HepG2 (cell line): ENCODE data around the gene GLYATL3. TPM values are rescaled to one million over a fixed set of nuclear protein-coding genes. Genes with fewer than 3 reads are reported as not detected.

Experiments used
- AKAP8 ChIP-seq: sonication (generic); formaldehyde crosslinking; IDR thresholded peaks from 2 replicates; pipeline ENCODE4 v1.5.1; 2020; ENCODE audit warnings: mild to moderate bottlenecking, missing genetic modification reagents
- CBX1 ChIP-seq: IDR thresholded peaks from one replicate; pipeline ENCODE4 v1.6.1; 2016; ENCODE audit warnings: antibody characterized with exemption, low read depth
- CEBPB ChIP-seq: IDR thresholded peaks from 2 replicates; pipeline ENCODE4 v1.6.1; 2011; ENCODE audit warnings: low read depth, low read length, improper control_type of control experiment, borderline replicate concordance
- CREM ChIP-seq, 2 experiments: sonication (generic) in 1 of 2; formaldehyde crosslinking in 1 of 2; IDR thresholded peaks; 2 replicates each; pipeline versions ENCODE4 v1.4.0 to v1.6.1; 2016 to 2020; ENCODE audit warnings: antibody characterized with exemption in 1 of 2, mild to moderate bottlenecking in 1 of 2, missing genetic modification reagents in 1 of 2
- PAX8 ChIP-seq: sonication (generic); formaldehyde crosslinking; IDR thresholded peaks from 2 replicates; pipeline ENCODE4 v1.8.0; 2022; ENCODE audit warnings: mild to moderate bottlenecking, missing genetic modification reagents, borderline replicate concordance
- POLR2G ChIP-seq: fragments of 200-400 bp; formaldehyde crosslinking; IDR thresholded peaks from 2 replicates; pipeline ENCODE4 v1.6.1; 2018; ENCODE audit warnings: mild to moderate bottlenecking, low read depth, low read length, moderate library complexity
- TARDBP ChIP-seq: sonication (generic); formaldehyde crosslinking; IDR thresholded peaks from 2 replicates; pipeline ENCODE4 v1.8.0; 2022; ENCODE audit warnings: mild to moderate bottlenecking, missing genetic modification reagents
- TSC22D2 ChIP-seq: sonication (generic); formaldehyde crosslinking; IDR thresholded peaks from 2 replicates; pipeline ENCODE4 v1.5.1; 2020; ENCODE audit warnings: missing genetic modification reagents, mild to moderate bottlenecking, borderline replicate concordance
- XRCC5 ChIP-seq: fragments of 200-400 bp; formaldehyde crosslinking; optimal IDR thresholded peaks from 2 replicates; pipeline ENCODE3; 2017; ENCODE audit warnings: mild to moderate bottlenecking, low read length
- ZBTB1 ChIP-seq: sonication (generic); formaldehyde crosslinking; IDR thresholded peaks from 2 replicates; pipeline ENCODE4 v1.4.0; 2020; ENCODE audit warnings: missing genetic modification reagents, borderline replicate concordance
- ZC3H4 ChIP-seq: sonication (generic); formaldehyde crosslinking; IDR thresholded peaks from 2 replicates; pipeline ENCODE4 v1.4.0; 2020; ENCODE audit warnings: missing genetic modification reagents, borderline replicate concordance
- ZFAT ChIP-seq: sonication (generic); formaldehyde crosslinking; conservative IDR thresholded peaks from 2 replicates; pipeline ENCODE4 v1.8.1; 2023; ENCODE audit warnings: missing genetic modification reagents, inconsistent platforms
- ZNF383 ChIP-seq: sonication (generic); formaldehyde crosslinking; IDR thresholded peaks from 2 replicates; pipeline ENCODE4 v1.4.0; 2020; ENCODE audit warnings: missing genetic modification reagents, mild to moderate bottlenecking, borderline replicate concordance
- ZNF564 ChIP-seq: sonication (generic); formaldehyde crosslinking; IDR thresholded peaks from 2 replicates; pipeline ENCODE4 v1.8.1; 2023; ENCODE audit warnings: mild to moderate bottlenecking, missing genetic modification reagents
- ZNF574 ChIP-seq: sonication (generic); formaldehyde crosslinking; IDR thresholded peaks from 2 replicates; pipeline ENCODE4 v1.4.0; 2020; ENCODE audit warnings: missing genetic modification reagents
- ZNF878 ChIP-seq: sonication (generic); formaldehyde crosslinking; IDR thresholded peaks from 2 replicates; pipeline ENCODE4 v1.8.1; 2023; ENCODE audit warnings: mild to moderate bottlenecking, missing genetic modification reagents, moderate library complexity
- polyA plus RNA-seq, 8 experiments: library from polyadenylated mRNA; depleted of rRNA in 3 of 8; stranded (reverse) in 7 of 8; unstranded in 1 of 8; fragments of >200 nt; fragmentation: Illumina TruSeq in 4 of 8; extraction: Trizol in 4 of 8; gene quantifications; 2 replicates each; pipeline versions ENCODE4 v1.2.1 to v1.2.3, GENCODE V29; 2011 to 2016; ENCODE audit warnings: low read depth in 4 of 8, missing spikeins in 1 of 8, mixed read lengths in 1 of 8; ENCODE audit not compliant: insufficient read depth in 1 of 8
- total RNA-seq, 5 experiments: library from RNA; depleted of rRNA; stranded (reverse); fragments of >200 nt; fragmentation: Illumina TruSeq; extraction: Trizol; gene quantifications; 2 replicates each; pipeline ENCODE4 v1.2.3, GENCODE V29; 2016; ENCODE audit warnings: low read depth in 1 of 5
- TF ChIP-seq, protein P1 (sequence below): IDR thresholded peaks from 2 replicates; pipeline ENCODE4 v1.6.1; 2016; ENCODE audit warnings: low read depth, control low read depth
- TF ChIP-seq, protein P2 (sequence below): sonication (generic); formaldehyde crosslinking; IDR thresholded peaks from 2 replicates; pipeline ENCODE4 v1.4.0; 2020; ENCODE audit warnings: missing genetic modification reagents
- TF ChIP-seq, protein P3 (sequence below), 2 experiments: sonication (generic) in 1 of 2; formaldehyde crosslinking in 1 of 2; IDR thresholded peaks; 2 replicates each; pipeline versions ENCODE4 v1.4.0 to v1.6.1; 2018 to 2020; ENCODE audit warnings: missing genetic modification reagents in 2 of 2, borderline replicate concordance in 1 of 2, low read depth in 1 of 2, mild to moderate bottlenecking in 1 of 2, missing biosample characterization in 1 of 2
- TF ChIP-seq, protein P4 (sequence below): sonication (generic); formaldehyde crosslinking; IDR thresholded peaks from 2 replicates; pipeline ENCODE4 v1.8.1; 2023; ENCODE audit warnings: mild to moderate bottlenecking, missing genetic modification reagents

The GLYATL3 gene
- total and polyA plus RNA-seq, 2 of the 13 experiments (the other 11 are each of a cell fraction or from before 2014, with no cell fraction given): 0.05 TPM; not detected in 1

- TF ChIP-seq, protein P1, sequence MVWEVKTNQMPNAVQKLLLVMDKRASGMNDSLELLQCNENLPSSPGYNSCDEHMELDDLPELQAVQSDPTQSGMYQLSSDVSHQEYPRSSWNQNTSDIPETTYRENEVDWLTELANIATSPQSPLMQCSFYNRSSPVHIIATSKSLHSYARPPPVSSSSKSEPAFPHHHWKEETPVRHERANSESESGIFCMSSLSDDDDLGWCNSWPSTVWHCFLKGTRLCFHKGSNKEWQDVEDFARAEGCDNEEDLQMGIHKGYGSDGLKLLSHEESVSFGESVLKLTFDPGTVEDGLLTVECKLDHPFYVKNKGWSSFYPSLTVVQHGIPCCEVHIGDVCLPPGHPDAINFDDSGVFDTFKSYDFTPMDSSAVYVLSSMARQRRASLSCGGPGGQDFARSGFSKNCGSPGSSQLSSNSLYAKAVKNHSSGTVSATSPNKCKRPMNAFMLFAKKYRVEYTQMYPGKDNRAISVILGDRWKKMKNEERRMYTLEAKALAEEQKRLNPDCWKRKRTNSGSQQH (CRISPR knock-in tag): no peak
- TF ChIP-seq ZBTB1 (CRISPR knock-in tag): no peak
- no peak for TF ChIP-seq CBX1
- 0 out of 2 replicates have a peak, but pooled peaks have one; percentile 37 for TF ChIP-seq ZNF383 (CRISPR knock-in tag)
- TF ChIP-seq CEBPB: peak; percentile 77
- TF ChIP-seq TARDBP (CRISPR knock-in tag): no peak
- no peak for TF ChIP-seq CREM (IDR thresholded peaks at IDR 0.05)
- no peak for TF ChIP-seq CREM (CRISPR knock-in tag; IDR thresholded peaks at IDR 0.05)
- no peak for TF ChIP-seq ZNF574
- TF ChIP-seq ZNF564 (CRISPR knock-in tag): no peak
- TF ChIP-seq ZNF878 (CRISPR knock-in tag): 0 out of 2 replicates have a peak, but pooled peaks have one; percentile 21
- peak; percentile 90; the same call in 1 of the 2 replicates for TF ChIP-seq ZFAT
- TF ChIP-seq ZC3H4: no peak
- TF ChIP-seq, protein P2, sequence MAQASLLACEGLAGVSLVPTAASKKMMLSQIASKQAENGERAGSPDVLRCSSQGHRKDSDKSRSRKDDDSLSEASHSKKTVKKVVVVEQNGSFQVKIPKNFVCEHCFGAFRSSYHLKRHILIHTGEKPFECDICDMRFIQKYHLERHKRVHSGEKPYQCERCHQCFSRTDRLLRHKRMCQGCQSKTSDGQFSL (CRISPR knock-in tag): no peak
- no peak for TF ChIP-seq POLR2G
- TF ChIP-seq AKAP8 (CRISPR knock-in tag): no peak
- no peak for TF ChIP-seq PAX8
- TF ChIP-seq TSC22D2 (CRISPR knock-in tag): no peak
- TF ChIP-seq, protein P3, sequence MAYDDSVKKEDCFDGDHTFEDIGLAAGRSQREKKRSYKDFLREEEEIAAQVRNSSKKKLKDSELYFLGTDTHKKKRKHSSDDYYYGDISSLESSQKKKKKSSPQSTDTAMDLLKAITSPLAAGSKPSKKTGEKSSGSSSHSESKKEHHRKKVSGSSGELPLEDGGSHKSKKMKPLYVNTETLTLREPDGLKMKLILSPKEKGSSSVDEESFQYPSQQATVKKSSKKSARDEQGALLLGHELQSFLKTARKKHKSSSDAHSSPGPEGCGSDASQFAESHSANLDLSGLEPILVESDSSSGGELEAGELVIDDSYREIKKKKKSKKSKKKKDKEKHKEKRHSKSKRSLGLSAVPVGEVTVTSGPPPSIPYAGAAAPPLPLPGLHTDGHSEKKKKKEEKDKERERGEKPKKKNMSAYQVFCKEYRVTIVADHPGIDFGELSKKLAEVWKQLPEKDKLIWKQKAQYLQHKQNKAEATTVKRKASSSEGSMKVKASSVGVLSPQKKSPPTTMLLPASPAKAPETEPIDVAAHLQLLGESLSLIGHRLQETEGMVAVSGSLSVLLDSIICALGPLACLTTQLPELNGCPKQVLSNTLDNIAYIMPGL (CRISPR knock-in tag; IDR thresholded peaks at IDR 0.05; ENCODE audit: borderline replicate concordance in 1 of 2, low read depth in 1 of 2): peak; percentile 63 to 84; a peak in 2 of 4 replicates
- TF ChIP-seq, protein P4, sequence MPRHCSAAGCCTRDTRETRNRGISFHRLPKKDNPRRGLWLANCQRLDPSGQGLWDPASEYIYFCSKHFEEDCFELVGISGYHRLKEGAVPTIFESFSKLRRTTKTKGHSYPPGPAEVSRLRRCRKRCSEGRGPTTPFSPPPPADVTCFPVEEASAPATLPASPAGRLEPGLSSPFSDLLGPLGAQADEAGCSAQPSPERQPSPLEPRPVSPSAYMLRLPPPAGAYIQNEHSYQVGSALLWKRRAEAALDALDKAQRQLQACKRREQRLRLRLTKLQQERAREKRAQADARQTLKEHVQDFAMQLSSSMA: no peak
- TF ChIP-seq XRCC5: no peak
Observed at GRCh38 chr6:49531774-49532569, 32.2 kb downstream of the GLYATL3 start (continued).
